Spleen (tissue), 7 donors: ENCODE data around the gene YIPF2.

Source experiments
- CTCF ChIP-seq, 11 experiments: fragments of 200-600 bp in 7 of 11; fragments of 450-650 bp in 4 of 11; sonication (generic) in 4 of 11; IDR thresholded peaks in 8 of 11; conservative IDR thresholded peaks in 3 of 11; 1 replicate in 7 of 11; 2 replicates in 4 of 11; pipeline versions ENCODE4 v1.4.0 to v1.8.0; 2016 to 2021; ENCODE audit warnings: antibody characterized with exemption in 11 of 11, inconsistent platforms in 4 of 11, mild to moderate bottlenecking in 1 of 11
- POLR2A ChIP-seq, 3 donors: fragments of 450-650 bp; IDR thresholded peaks; one replicate each; pipeline ENCODE4 v1.5.1; 2017; ENCODE audit warnings: antibody characterized with exemption in 3 of 3, mild to moderate bottlenecking in 1 of 3
- POLR2AphosphoS5 ChIP-seq, 3 donors: sonication (generic); formaldehyde crosslinking; IDR thresholded peaks; one replicate each; pipeline ENCODE4 v1.5.1; 2017; ENCODE audit warnings: antibody characterized with exemption in 3 of 3
- donor health status: DM: no; HTN: no; CAD: no; lungs with moderate emphysema.
- donor health status: DM: no; HTN: no; CAD: no.
- donor health status: DM: no; HTN: no; CAD: no.

- TF ChIP-seq CTCF (IDR thresholded peaks at IDR 0.05 in 8 of 11, conservative IDR thresholded peaks at IDR 0.05 in 3 of 11) = no peak
- no peak for TF ChIP-seq POLR2A (IDR thresholded peaks at IDR 0.05)
- no peak for TF ChIP-seq POLR2AphosphoS5 (IDR thresholded peaks at IDR 0.05)
These were observed 959 bp upstream of the YIPF2 start for GRCh38 chr19:10929402-10929794.
